HepG2 (cell line): ENCODE results near the gene DEFB125. TPM values are rescaled to one million over a fixed set of nuclear protein-coding genes. Genes with fewer than 3 reads are reported as not detected.

Experiments used
- ATAC-seq: fragments of 200-7000 bp; cut with Tn5 transposase; 3 replicates; pipeline ENCODE4 v1.9.1; 2020; ENCODE audit warnings: mild to moderate bottlenecking, moderate library complexity
- BruUV-seq: library from RNA; stranded (reverse); fragments of 400-500 nt; replicated peaks from 2 replicates; lab custom pipeline; 2021; lab: Mats Ljungman, UMichigan
- CTCF ChIA-PET: fragments of 300-600 bp; formaldehyde crosslinking; extraction: SDS; loops from one replicate; lab custom pipeline; 2021; ENCODE audit warnings: low total read pairs, inconsistent platforms, low intra/inter-chr PET ratio; lab: Yijun Ruan, JAX
- POLR2A ChIA-PET: fragments of 350-600 bp; sonication (Branson Sonifier 250); formaldehyde crosslinking; loops from one replicate; lab custom pipeline; 2020; ENCODE audit warnings: antibody characterized with exemption, inconsistent platforms; lab: Yijun Ruan, JAX
- DNase-seq: peaks from one replicate; pipeline ENCODE4 v3.0.0-alpha.2; 2015; ENCODE audit warnings: low spot score
- FAIRE-seq: peaks from 3 replicates; lab custom pipeline; 2011; peaks lifted over from hg19 to GRCh38; lab: Jason Lieb, UNC
- H2AFZ ChIP-seq: one replicate; pipeline ENCODE4 v1.6.1; 2011; ENCODE audit warnings: low read length, inconsistent platforms
- H3K27ac ChIP-seq: fragments of 300-600 bp; 3 replicates; pipeline ENCODE4 v1.8.0; 2011; ENCODE audit warnings: mixed run types, mild to moderate bottlenecking, mixed read lengths, low read length, inconsistent platforms; ENCODE audit not compliant: insufficient read depth; ENCODE audit errors: extremely low read length
- H3K27me3 ChIP-seq, 2 experiments: fragments of 200-600 bp in 1 of 2; 2 replicates in 1 of 2; 3 replicates in 1 of 2; pipeline versions ENCODE4 v1.6.0 to v1.8.0; 2011; ENCODE audit warnings: low read length in 2 of 2, mild to moderate bottlenecking in 2 of 2, moderate library complexity in 2 of 2, inconsistent platforms in 1 of 2; ENCODE audit not compliant: insufficient read depth in 2 of 2, control insufficient read depth in 1 of 2
- H3K36me3 ChIP-seq, 2 experiments: fragments of 200-600 bp in 1 of 2; replicated peaks in 1 of 2; 2 replicates in 1 of 2; 3 replicates in 1 of 2; pipeline versions ENCODE4 v1.5.1 to v1.8.0; 2011; ENCODE audit warnings: low read length in 2 of 2, inconsistent platforms in 1 of 2; ENCODE audit not compliant: insufficient read depth in 2 of 2, control insufficient read depth in 1 of 2
- H3K4me1 ChIP-seq: 2 replicates; pipeline ENCODE4 v1.5.1; 2012; ENCODE audit warnings: low read length, inconsistent platforms; ENCODE audit not compliant: insufficient read depth
- H3K4me2 ChIP-seq: 2 replicates; pipeline ENCODE4 v1.6.0; 2011; ENCODE audit warnings: low read depth, low read length, inconsistent platforms
- H3K4me3 ChIP-seq, 3 experiments: fragments of 200-600 bp in 1 of 3; sonication (generic), shearing (Covaris generic) in 1 of 3; replicated peaks in 1 of 3; 2 replicates each; pipeline ENCODE4 v1.5.1; 2011 to 2016; ENCODE audit warnings: low read length in 3 of 3, inconsistent platforms in 2 of 3, low read depth in 2 of 3, mild to moderate bottlenecking in 2 of 3, control low read depth in 1 of 3, mixed read lengths in 1 of 3; ENCODE audit not compliant: insufficient read depth in 1 of 3
- H3K79me2 ChIP-seq: one replicate; pipeline ENCODE4 v1.6.1; 2011; ENCODE audit warnings: low read length, inconsistent platforms; ENCODE audit not compliant: insufficient read depth
- H3K9ac ChIP-seq: 2 replicates; pipeline ENCODE4 v1.6.0; 2011; ENCODE audit warnings: mild to moderate bottlenecking, low read depth, low read length, inconsistent platforms; ENCODE audit not compliant: insufficient read depth
- H3K9me3 ChIP-seq: 2 replicates; pipeline ENCODE4 v1.5.1; 2012; ENCODE audit warnings: mild to moderate bottlenecking, low read length
- H4K20me1 ChIP-seq: 2 replicates; pipeline ENCODE4 v1.6.0; 2011; ENCODE audit warnings: inconsistent platforms, mild to moderate bottlenecking, low read length, moderate library complexity; ENCODE audit not compliant: insufficient read depth
- FOXJ3 ChIP-seq: sonication (generic); formaldehyde crosslinking; IDR thresholded peaks from 2 replicates; pipeline ENCODE4 v1.4.0; 2020; ENCODE audit warnings: missing genetic modification reagents, mild to moderate bottlenecking, borderline replicate concordance
- GMEB2 ChIP-seq: IDR thresholded peaks from 2 replicates; pipeline ENCODE4 v1.6.1; 2016; ENCODE audit warnings: missing biosample characterization, missing genetic modification reagents, low read depth
- IKZF1 ChIP-seq: fragments of 450-650 bp; IDR thresholded peaks from 2 replicates; pipeline ENCODE4 v1.7.1; 2016
- MED1 ChIP-seq: sonication (generic); formaldehyde crosslinking; IDR thresholded peaks from 2 replicates; pipeline ENCODE4 v1.4.0; 2020; ENCODE audit warnings: missing genetic modification reagents
- NFYB ChIP-seq: sonication (generic); formaldehyde crosslinking; IDR thresholded peaks from 2 replicates; pipeline ENCODE4 v1.4.0; 2020; ENCODE audit warnings: missing genetic modification reagents
- TP53 ChIP-seq: sonication (generic); formaldehyde crosslinking; conservative IDR thresholded peaks from 2 replicates; pipeline ENCODE4 v1.4.0; 2020; ENCODE audit warnings: missing genetic modification reagents
- YEATS4 ChIP-seq: sonication (generic); formaldehyde crosslinking; IDR thresholded peaks from 2 replicates; pipeline ENCODE4 v1.4.0; 2020; ENCODE audit warnings: missing genetic modification reagents, borderline replicate concordance
- ZBTB39 ChIP-seq: sonication (generic); formaldehyde crosslinking; IDR thresholded peaks from 2 replicates; pipeline ENCODE4 v1.5.0; 2020; ENCODE audit warnings: missing genetic modification reagents
- ZFP36 ChIP-seq: fragments of 150-350 bp; IDR thresholded peaks from 2 replicates; pipeline ENCODE4 v1.6.1; 2018; ENCODE audit warnings: borderline replicate concordance, low read length, low read depth; ENCODE audit not compliant: partially characterized antibody
- ZNF317 ChIP-seq: sonication (generic); formaldehyde crosslinking; IDR thresholded peaks from 2 replicates; pipeline ENCODE4 v1.5.0; 2020; ENCODE audit warnings: mild to moderate bottlenecking, missing genetic modification reagents
- ZNF329 ChIP-seq: sonication (generic); formaldehyde crosslinking; IDR thresholded peaks from 2 replicates; pipeline ENCODE4 v1.9.0; 2021; ENCODE audit warnings: low read depth, mild to moderate bottlenecking, missing genetic modification reagents
- ZNF432 ChIP-seq: sonication (generic); formaldehyde crosslinking; IDR thresholded peaks from 2 replicates; pipeline ENCODE4 v1.5.0; 2020; ENCODE audit warnings: missing genetic modification reagents, mild to moderate bottlenecking, borderline replicate concordance
- ZNF546 ChIP-seq: sonication (generic); formaldehyde crosslinking; conservative IDR thresholded peaks from 2 replicates; pipeline ENCODE4 v1.8.1; 2023; ENCODE audit warnings: mild to moderate bottlenecking, missing genetic modification reagents
- ZNF552 ChIP-seq: sonication (generic); formaldehyde crosslinking; IDR thresholded peaks from 2 replicates; pipeline ENCODE4 v1.9.0; 2022; ENCODE audit warnings: missing genetic modification reagents, mild to moderate bottlenecking, borderline replicate concordance
- ZSCAN9 ChIP-seq: IDR thresholded peaks from 2 replicates; pipeline ENCODE4 v1.6.1; 2016; ENCODE audit warnings: borderline replicate concordance
- WGBS: methylation state at CpG from one replicate; pipeline ENCODE4 v1.1.6; 2017; ENCODE audit warnings: low lambda C conversion rate; 5-methylcytosine and 5-hydroxymethylcytosine counted together
- in situ Hi-C: cut with HindIII; loops from 2 replicates; pipeline ENCODE4 v1.10.0; 2017; ENCODE audit warnings: low pct_unique_long_range_greater_than_20kb; ENCODE audit not compliant: extremely low pct_ligation_motif_present
- intact Hi-C: fragments of 100-400 bp; cut with micrococcal nuclease; formaldehyde crosslinking; loops from one replicate; pipeline ENCODE4 v1.10.0; 2022; ENCODE audit not compliant: unreplicated experiment
- polyA plus RNA-seq, 8 experiments: library from polyadenylated mRNA; depleted of rRNA in 3 of 8; stranded (reverse) in 7 of 8; unstranded in 1 of 8; fragments of >200 nt; fragmentation: Illumina TruSeq in 4 of 8; extraction: Trizol in 4 of 8; gene quantifications; 2 replicates each; pipeline versions ENCODE4 v1.2.1 to v1.2.3, GENCODE V29; 2011 to 2016; ENCODE audit warnings: low read depth in 4 of 8, missing spikeins in 1 of 8, mixed read lengths in 1 of 8; ENCODE audit not compliant: insufficient read depth in 1 of 8
- total RNA-seq, 5 experiments: library from RNA; depleted of rRNA; stranded (reverse); fragments of >200 nt; fragmentation: Illumina TruSeq; extraction: Trizol; gene quantifications; 2 replicates each; pipeline ENCODE4 v1.2.3, GENCODE V29; 2016; ENCODE audit warnings: low read depth in 1 of 5

The DEFB125 gene
- total and polyA plus RNA-seq, 2 of the 13 experiments (the other 11 are each of a cell fraction or from before 2014, with no cell fraction given): not detected

- H3K4me2 ChIP-seq: no peak overlapping the region
- H3K9me3 ChIP-seq: peaks cover 12% of the 10 kb centered on the region
- no peak for ATAC-seq
- BruUV-seq: no TSS peak
- no peaks in the 10 kb centered on the region for H3K79me2 ChIP-seq
- POLR2A ChIA-PET: no interaction called here
- peak; percentile 43; the same call in 1 of the 2 replicates for TF ChIP-seq ZNF317 (CRISPR knock-in tag)
- no peak for TF ChIP-seq MED1 (CRISPR knock-in tag)
- TF ChIP-seq ZFP36: no peak
- TF ChIP-seq FOXJ3 (CRISPR knock-in tag): no peak
- TF ChIP-seq TP53 (CRISPR knock-in tag): no peak
- TF ChIP-seq ZNF432 (CRISPR knock-in tag): no peak
- no peak for DNase-seq
- in situ Hi-C loops (no loop called here), intact Hi-C loops (no loop called here)
- no peak for FAIRE-seq
- H4K20me1 ChIP-seq: no peaks in the 10 kb centered on the region
- H3K4me3 ChIP-seq: no peak overlapping the region
- H2AFZ ChIP-seq: no peak overlapping the region
- CTCF ChIA-PET: no interaction called here
- no peaks in the 10 kb centered on the region for H3K4me1 ChIP-seq
- H3K36me3 ChIP-seq: no peaks in the 10 kb centered on the region
- H3K27ac ChIP-seq: no peak overlapping the region
- 0 out of 5 replicates have a peak, but pooled peaks cover 0 to 5% of the 10 kb centered on the region in 2 experiments for H3K27me3 ChIP-seq
- no peak overlapping the region for H3K9ac ChIP-seq
Measured at GRCh38 chr20:93641-94040, 6.2 kb downstream of the DEFB125 start.

GRCh38 chr20:95215-95614 lies 7.7 kb downstream of the DEFB125 start:
- H3K9me3 ChIP-seq: peaks cover 12% of the 10 kb centered on the region
- TF ChIP-seq YEATS4 (CRISPR knock-in tag) (no peak), ZSCAN9 (CRISPR knock-in tag) (no peak), ZBTB39 (no peak), IKZF1 (no peak), ZNF546 (no peak), ZNF329 (no peak), NFYB (CRISPR knock-in tag) (no peak), ZNF552 (CRISPR knock-in tag) (no peak), GMEB2 (CRISPR knock-in tag) (no peak)
- BruUV-seq: no TSS peak

More at GRCh38 chr20:95215-95614, 7.7 kb downstream of the DEFB125 start:
- ATAC-seq (no peak), FAIRE-seq (no peak), DNase-seq (no peak)
- Histone ChIP-seq H3K9ac (no peak overlapping the region), H3K4me1 (no peaks in the 10 kb centered on the region), H3K4me2 (no peak overlapping the region), H4K20me1 (no peaks in the 10 kb centered on the region), H3K27ac (no peak overlapping the region), H2AFZ (no peak overlapping the region), H3K4me3 (no peak overlapping the region), H3K27me3 (0 out of 5 replicates have a peak, but pooled peaks cover 0 to 5% of the 10 kb centered on the region in 2 experiments), H3K36me3 (no peaks in the 10 kb centered on the region), H3K79me2 (no peaks in the 10 kb centered on the region)
- in situ Hi-C loops: no loop called here
- intact Hi-C loops: no loop called here
- 7% methylated on average over 4 of the region's 4 CpGs for WGBS
- CTCF ChIA-PET: no interaction called here
- POLR2A ChIA-PET: no interaction called here
